ENCODE data around the gene MRPS10.

- TF ChIP-seq CTCF (IDR thresholded peaks at IDR 0.05; ENCODE audit: low read depth, low read length, missing input control), result no peak
- no peak for TF ChIP-seq RAD21 (IDR thresholded peaks at IDR 0.05)
- TF ChIP-seq YY1 (IDR thresholded peaks at IDR 0.05), result no peak
- no peak for TF ChIP-seq ATF3 (IDR thresholded peaks at IDR 0.05)
- TF ChIP-seq JUND (IDR thresholded peaks at IDR 0.05), result no peak
- no peak for TF ChIP-seq TAF1 (conservative IDR thresholded peaks at IDR 0.05)
- TF ChIP-seq HNF4A (conservative IDR thresholded peaks at IDR 0.05), result no peak
- no peak for TF ChIP-seq EGR1 (IDR thresholded peaks at IDR 0.05; ENCODE audit: low read depth in 2 of 2)
- TF ChIP-seq MAX (IDR thresholded peaks at IDR 0.05), result no peak
- TF ChIP-seq GABPA (IDR thresholded peaks at IDR 0.05 in 1 of 2, conservative IDR thresholded peaks at IDR 0.05 in 1 of 2), result no peak
- no peak for TF ChIP-seq SP1 (IDR thresholded peaks at IDR 0.05)
- TF ChIP-seq ZBTB33 (IDR thresholded peaks at IDR 0.05), result no peak
- TF ChIP-seq RXRA (IDR thresholded peaks at IDR 0.05), result no peak
- TF ChIP-seq FOXA1 (IDR thresholded peaks at IDR 0.05), result no peak
Measured at GRCh38 chr6:42228305-42228704, 10.6 kb upstream of the MRPS10 start.
